GM21423 (cell line): Measurements from ENCODE around the gene KAZN.
"Not testable (repeated sequence)": the region's sequence is repeated elsewhere in the genome, so short reads cannot be mapped to it uniquely, and the experiment has no call there.

Source experiments
- ATAC-seq: cut with Tn5 transposase; IDR thresholded peaks from one replicate; pipeline ENCODE4 v1.9.1; 2021; ENCODE audit warnings: mild to moderate bottlenecking, moderate library complexity; ENCODE audit not compliant: unreplicated experiment

KAZN gene

GRCh38 chr1:14962407-14962806 is 363.9 kb downstream of the KAZN start:
- ATAC-seq: no peak

DNA sequence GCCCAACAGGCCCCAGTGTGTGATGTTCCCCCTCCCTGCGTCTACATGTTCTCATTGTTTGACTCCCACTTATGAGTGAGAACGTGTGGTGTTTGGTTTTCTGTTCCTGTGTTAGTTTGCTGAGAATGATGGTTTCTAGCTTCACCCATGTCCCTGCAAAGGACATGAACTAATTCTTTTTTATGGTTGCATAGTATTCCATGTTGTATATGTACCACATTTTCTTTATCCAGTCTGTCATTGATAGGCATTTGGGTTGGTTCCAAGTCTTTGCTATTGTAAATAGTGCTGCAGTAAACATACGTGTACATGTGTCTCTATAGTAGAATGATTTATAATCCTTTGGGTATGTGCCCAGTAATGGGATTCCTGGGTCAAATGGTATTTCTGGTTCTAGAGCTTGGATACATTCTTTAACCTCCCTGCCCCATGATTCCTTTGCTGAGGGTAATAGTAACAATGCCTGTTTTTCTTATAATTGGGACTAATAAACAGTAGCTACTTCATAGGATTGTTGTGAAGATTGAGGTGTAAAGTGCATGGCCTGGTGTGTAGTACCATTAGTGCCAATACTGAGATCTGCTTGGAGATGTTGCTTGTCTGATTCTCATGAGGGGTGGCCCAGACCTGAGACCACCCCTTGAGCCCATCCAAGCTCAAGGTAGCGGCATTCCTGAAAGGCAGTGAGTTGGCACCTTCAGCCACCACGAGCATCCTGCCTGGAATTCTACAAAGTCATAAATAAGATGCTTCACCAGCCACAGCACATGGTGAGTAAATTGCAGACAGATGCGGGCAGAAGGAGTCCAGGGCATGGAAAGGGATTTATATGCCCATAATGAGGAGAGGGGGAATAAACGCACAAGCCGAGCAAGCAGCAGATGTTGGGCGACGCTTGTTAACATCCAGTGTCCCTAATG is 365.6 kb downstream of the KAZN start:
- not testable (repeated sequence) for ATAC-seq

DNA sequence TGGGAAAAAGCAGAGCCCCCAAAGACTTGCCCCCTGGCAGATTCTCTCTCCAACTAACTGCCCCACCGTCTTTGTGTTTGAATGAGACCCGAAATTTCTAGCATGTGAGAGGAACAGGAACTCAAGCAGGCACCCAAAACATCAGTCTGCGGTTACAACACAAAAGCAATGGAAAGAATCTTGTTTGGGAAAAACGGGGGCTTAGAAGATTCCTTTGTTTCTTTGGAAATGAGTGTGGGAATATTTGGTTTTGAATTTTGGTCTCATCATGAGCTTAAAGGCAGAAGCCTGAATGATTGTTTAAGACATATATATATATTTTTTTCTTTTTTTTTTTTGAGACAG is 366.2 kb downstream of the KAZN start:
- no peak for ATAC-seq

GRCh38 chr1:14968251-14968851 is 369.9 kb downstream of the KAZN start:
- no peak for ATAC-seq

DNA sequence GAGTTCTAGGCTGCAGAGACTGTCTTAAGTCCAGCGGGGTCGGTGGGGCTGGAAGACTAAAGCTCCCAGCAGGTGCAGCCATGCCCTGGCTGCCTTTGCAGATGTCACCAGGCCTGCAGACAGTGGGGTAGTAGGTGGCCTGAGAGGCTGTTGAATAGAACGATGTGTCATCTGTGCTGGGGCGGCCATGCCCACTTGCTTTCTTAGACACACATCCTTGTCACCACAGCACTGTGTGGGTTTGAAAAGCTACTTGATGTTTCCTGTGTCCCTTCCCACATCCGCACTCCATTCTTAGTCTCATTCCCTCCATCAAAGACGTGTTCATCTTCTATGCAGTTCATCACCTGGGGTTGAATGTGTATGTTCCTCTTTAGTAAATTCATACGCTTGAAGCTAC is 370.5 kb downstream of the KAZN start:
- ATAC-seq: no peak

GRCh38 chr1:14970115-14970798 is 371.8 kb downstream of the KAZN start:
- no peak for ATAC-seq

DNA sequence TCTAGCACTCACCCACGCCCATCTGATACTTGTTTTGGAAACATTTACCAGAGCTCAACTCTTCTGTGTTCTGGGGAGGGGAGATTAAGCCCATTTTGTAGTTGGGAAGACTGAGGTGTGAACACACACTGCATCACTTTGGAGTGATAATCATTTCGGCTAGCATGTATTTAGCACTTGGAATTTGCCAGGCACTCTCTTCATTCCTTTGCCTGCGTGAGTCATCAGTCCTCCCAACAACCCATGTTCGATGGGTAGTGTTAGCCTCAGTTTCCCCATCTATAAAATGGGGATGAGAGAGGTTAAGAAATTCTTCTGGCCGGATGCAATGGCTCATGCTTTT is 372.3 kb downstream of the KAZN start:
- no peak for ATAC-seq

DNA sequence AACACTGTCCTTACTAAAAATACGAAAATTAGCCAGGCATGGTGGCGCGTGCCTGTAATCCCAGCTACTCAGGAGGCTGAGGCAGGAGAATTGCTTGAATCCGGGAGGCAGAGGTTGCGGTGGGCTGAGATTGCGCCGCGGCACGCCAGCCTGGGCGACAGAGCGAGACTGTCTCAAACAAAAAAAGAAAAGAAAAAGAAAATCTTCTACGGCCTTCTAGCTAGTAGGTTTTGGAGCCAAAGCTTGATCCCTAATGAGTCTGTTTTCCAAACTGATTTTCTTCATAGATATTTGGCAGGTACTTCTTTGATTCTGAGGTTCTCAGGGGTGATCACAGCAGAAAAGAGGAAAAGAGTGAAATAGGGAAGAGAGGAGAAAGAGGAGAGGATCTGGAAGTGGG is 372.7 kb downstream of the KAZN start:
- ATAC-seq: no peak

GRCh38 chr1:14972107-14972506 is 373.6 kb downstream of the KAZN start:
- ATAC-seq: no peak

DNA sequence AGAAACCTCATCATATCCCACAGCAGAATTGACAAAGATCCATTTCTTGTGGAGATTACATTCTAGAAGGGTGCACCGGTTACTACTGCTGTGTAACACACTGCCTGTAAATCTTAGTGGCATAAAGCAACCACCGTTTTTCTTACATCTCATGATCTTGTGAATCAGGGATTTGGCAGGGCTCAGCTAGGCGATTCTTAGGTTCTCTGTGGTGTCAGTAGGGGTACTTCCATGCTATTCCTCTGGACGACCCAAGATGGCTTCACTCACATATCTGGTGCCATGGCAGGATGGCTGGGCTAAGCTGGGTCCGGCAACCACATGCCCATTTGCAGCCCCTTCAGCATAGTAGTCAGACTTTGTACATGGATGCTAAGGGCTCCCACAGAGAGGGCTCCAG is 375.3 kb downstream of the KAZN start:
- no peak for ATAC-seq

DNA sequence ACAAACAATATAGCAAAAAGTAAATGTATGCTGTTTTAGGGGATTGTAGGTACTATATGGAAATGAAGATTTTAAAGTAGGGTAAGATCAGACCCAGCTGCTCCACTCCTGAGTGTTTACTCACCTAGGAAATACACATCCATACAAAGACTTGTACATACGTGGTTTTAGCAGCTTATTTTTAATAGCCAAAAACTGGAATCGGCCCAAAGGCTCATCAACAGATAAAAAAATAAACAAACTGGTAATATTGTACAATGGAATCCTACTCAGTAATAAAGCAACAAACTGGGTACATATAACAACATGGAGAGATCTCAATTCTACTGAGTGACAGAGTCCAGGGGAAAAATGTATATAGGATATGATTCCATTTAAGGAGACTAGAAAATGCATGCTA is 375.9 kb downstream of the KAZN start:
- ATAC-seq: no peak

DNA sequence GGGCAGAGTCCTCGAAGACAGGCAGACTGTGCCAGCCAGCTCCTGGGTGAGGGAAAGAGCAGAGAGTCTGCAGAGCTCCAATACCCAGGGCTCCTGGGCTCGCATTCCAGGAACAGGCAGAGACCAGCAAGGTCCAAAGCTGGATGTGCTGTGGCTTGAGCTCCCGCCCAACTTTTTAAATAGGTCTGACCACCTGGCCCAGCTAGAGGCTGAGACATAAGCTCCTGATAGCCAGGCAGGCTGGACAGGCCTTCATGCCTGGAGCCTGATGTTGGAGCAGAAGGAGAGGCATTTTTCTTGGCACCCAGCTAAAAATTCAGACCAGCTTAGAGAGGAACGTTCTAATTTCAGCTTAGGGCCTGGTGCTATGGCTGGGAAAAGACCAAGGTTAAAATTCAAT is 376.6 kb downstream of the KAZN start:
- ATAC-seq: no peak

GRCh38 chr1:14976256-14976655 is 377.8 kb downstream of the KAZN start:
- no peak for ATAC-seq

DNA sequence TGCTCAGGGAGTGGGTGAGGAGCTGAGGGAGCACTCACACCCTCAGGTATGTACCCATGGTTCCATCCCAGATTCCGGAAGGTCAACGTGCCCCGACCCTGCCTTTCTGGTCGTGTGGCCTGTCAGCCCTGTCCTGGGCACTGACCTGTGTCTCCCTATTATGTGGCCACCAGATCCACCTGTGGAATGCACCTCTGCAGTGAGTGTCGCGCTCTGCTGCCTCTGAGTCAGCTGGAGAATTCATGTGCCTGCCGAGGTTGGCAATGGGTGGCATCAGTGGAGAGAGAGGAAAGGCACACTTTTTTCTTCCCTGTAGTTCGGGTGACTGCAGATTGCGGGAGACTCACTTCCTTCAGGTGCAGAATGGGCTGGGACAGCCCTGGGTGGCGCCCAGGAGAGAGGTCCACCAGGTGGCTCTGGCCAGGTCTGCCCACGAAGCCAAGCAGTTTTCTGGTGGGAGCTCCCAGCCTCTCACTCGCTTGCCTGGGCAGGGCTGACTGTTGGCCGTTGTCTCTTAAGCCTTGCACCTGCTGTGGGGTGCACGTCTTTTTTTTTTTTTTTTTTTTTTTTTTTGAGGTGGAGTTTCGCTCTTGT is 378.9 kb downstream of the KAZN start:
- no peak for ATAC-seq

DNA sequence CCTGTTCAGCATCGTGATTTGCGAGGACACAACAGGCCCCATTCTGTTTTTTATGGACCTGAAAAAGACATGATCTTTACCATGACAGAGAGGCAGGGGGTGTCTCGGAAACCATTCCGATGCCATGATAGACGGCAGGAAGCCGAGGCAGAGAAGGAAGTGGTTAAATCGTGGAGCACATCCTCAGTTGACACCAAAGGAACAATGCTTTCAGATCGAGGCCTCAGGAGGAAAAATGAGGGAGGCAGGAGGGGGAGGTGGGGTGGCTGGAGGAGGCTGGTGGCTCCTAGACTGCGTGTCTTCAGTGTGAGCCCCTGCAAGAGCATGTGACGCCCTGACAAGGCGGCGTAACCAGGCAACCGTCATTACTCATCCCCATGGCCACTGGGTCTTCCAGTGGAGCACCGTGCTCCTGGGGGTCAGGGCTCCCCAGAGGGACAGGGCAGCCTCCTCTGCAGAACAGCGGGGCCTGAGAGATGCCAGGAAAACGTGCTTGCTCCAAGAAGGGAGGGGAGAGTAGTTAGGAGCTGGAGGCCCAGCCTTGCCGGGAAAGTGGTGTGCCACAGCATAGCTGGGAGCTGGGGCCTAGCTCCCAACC is 382.2 kb downstream of the KAZN start:
- no peak for ATAC-seq

- ATAC-seq: no peak
Observed at GRCh38 chr1:14982029-14982428, 383.5 kb downstream of the KAZN start.

DNA sequence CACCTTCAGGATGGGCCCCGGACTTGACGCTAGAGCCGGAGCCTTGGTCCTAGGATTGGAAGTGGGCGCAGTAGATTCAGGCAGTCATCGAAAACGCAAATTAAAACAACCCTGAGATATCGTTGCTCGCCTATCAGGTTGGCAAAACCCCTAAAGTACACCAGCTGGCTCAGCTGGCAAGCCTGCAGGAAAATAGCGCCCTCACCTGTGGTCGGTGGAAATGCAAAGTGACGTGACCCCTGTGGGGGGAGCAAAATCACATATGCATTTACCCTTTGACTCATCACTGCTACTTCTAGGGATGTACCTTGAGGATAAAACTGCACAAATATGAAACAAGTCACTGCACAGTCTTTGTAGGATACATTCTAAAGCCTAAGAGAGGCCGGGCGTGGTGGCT is 384.8 kb downstream of the KAZN start:
- no peak for ATAC-seq

DNA sequence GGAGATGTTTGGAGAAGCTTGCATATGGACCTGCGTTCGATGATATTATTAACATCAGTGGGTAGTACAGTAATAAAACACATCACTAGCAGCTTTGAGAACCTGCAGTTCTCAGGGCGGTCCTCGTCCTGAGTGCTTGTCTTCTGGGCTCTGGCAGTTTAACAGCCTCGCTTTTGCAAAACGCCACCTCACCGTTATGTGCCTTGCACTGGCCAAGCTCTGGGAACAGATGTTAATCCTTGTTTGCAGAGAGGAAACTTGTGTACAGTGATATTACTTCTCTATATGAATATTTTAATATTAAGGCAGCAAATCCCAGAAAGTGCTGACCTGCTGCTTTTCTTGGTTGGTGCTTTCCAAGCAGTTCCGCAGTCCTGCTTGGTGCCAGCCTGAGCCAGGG is 387.7 kb downstream of the KAZN start:
- ATAC-seq: no peak

GRCh38 chr1:14987829-14988603 is 389.5 kb downstream of the KAZN start:
- no peak for ATAC-seq

- ATAC-seq: no peak
Observed at GRCh38 chr1:14988636-14989035, 390.2 kb downstream of the KAZN start.
